ENCODE measurements around the gene SLC19A2. TPM values are rescaled to one million over a fixed set of nuclear protein-coding genes. Genes with fewer than 3 reads are reported as not detected.
"Not testable (repeated sequence)": the region's sequence is repeated elsewhere in the genome, so short reads cannot be mapped to it uniquely, and the experiment has no call there.

The SLC19A2 gene
- total RNA-seq: 10 to 100 TPM; 10.6 to 18.7 TPM

GRCh38 chr1:169485431-169486280, at the start of gene SLC19A2:
SLC19A2 (minus strand) TSS chr1:169485944; CDS start chr1:169485766, 178 bp downstream.
- Histone ChIP-seq H3K4me3 (peak within 1 kb of the TSS; percentile 61 to 72), H3K4me1 (replicated peaks) (no peaks in the 10 kb centered on the region), H3K27me3 (replicated peaks; ENCODE audit: insufficient read depth) (no peaks in the 10 kb centered on the region), H3K36me3 (no peaks in the 10 kb centered on the region), H3K9me3 (no peaks in the 10 kb centered on the region), H3K27ac (peak within 1 kb of the TSS; percentile 95 to 96)
- WGBS: under 1% methylated on average over 84 of the region's 85 CpGs
- DNase-seq (ENCODE audit: low spot score): peak; percentile 100
- TF ChIP-seq POLR2AphosphoS5 (IDR thresholded peaks at IDR 0.05) (peak; percentile 99), CTCF (IDR thresholded peaks at IDR 0.05) (peak in 2 of 4 experiments; percentile 27 to 52), POLR2A (IDR thresholded peaks at IDR 0.05) (peak; percentile 93)
- intact Hi-C loops (cut with DNase I): loop anchor here (2.0 to 5.0 kb wide), 2 partner anchors 25 to 378 kb away; partner anchors contain the start of gene ATP1B1

GRCh38 chr1:169534653-169535052, 48.9 kb upstream of the SLC19A2 start:
- WGBS: 97% methylated on average over 2 of the region's 2 CpGs
- H3K9me3 ChIP-seq: no peaks in the 10 kb centered on the region
- intact Hi-C loops (cut with DNase I): no loop called here
- TF ChIP-seq CTCF (IDR thresholded peaks at IDR 0.05) (no peak), POLR2AphosphoS5 (IDR thresholded peaks at IDR 0.05) (no peak), POLR2A (IDR thresholded peaks at IDR 0.05) (no peak)
- H3K36me3 ChIP-seq: no peaks in the 10 kb centered on the region
- H3K4me1 ChIP-seq (replicated peaks): no peaks in the 10 kb centered on the region
- H3K27ac ChIP-seq: no peak overlapping the region
- H3K4me3 ChIP-seq: no peak overlapping the region
- no peaks in the 10 kb centered on the region for H3K27me3 ChIP-seq (replicated peaks; ENCODE audit: insufficient read depth)
- no peak for DNase-seq (ENCODE audit: low spot score)

- WGBS: 93% methylated on average over 9 of the region's 9 CpGs
- intact Hi-C loops (cut with DNase I); H3K4me1 ChIP-seq (replicated peaks): not testable (repeated sequence)
Observed at GRCh38 chr1:169533528-169534190, 47.9 kb upstream of the SLC19A2 start.

GRCh38 chr1:169530448-169530847, 44.7 kb upstream of the SLC19A2 start:
- DNase-seq (ENCODE audit: low spot score): no peak
- H3K9me3 ChIP-seq: no peaks in the 10 kb centered on the region
- intact Hi-C loops (cut with DNase I): no loop called here
- no peaks in the 10 kb centered on the region for H3K27me3 ChIP-seq (replicated peaks; ENCODE audit: insufficient read depth)
- H3K36me3 ChIP-seq: no peaks in the 10 kb centered on the region
- 83% methylated on average over 3 of the region's 3 CpGs for WGBS
- H3K27ac ChIP-seq: no peak overlapping the region
- no peaks in the 10 kb centered on the region for H3K4me1 ChIP-seq (replicated peaks)
- TF ChIP-seq POLR2A (IDR thresholded peaks at IDR 0.05): no peak
- no peak for TF ChIP-seq CTCF (IDR thresholded peaks at IDR 0.05)
- no peak overlapping the region for H3K4me3 ChIP-seq

More at GRCh38 chr1:169533528-169534190, 47.9 kb upstream of the SLC19A2 start:
- H3K27ac ChIP-seq; H3K27me3 ChIP-seq (replicated peaks; ENCODE audit: insufficient read depth); DNase-seq (ENCODE audit: low spot score); H3K4me3 ChIP-seq; H3K36me3 ChIP-seq; H3K9me3 ChIP-seq: not testable (repeated sequence)

GRCh38 chr1:169529068-169529642, 43.4 kb upstream of the SLC19A2 start:
- Histone ChIP-seq H3K9me3 (no peaks in the 10 kb centered on the region), H3K27ac (peak overlapping the region; percentile 30 to 78), H3K4me1 (replicated peaks) (no peaks in the 10 kb centered on the region), H3K36me3 (no peaks in the 10 kb centered on the region), H3K27me3 (replicated peaks; ENCODE audit: insufficient read depth) (no peaks in the 10 kb centered on the region), H3K4me3 (no peak overlapping the region)
- intact Hi-C loops (cut with DNase I): no loop called here
- TF ChIP-seq CTCF (IDR thresholded peaks at IDR 0.05): no peak
- TF ChIP-seq POLR2AphosphoS5 (IDR thresholded peaks at IDR 0.05): peak; percentile 88
- TF ChIP-seq POLR2A (IDR thresholded peaks at IDR 0.05): no peak
- DNase-seq (ENCODE audit: low spot score): peak; percentile 87
- WGBS: 22% methylated on average over 3 of the region's 3 CpGs

Measured in prostate gland (tissue), 2 donors.